HL-60/S4 treated with retinoic acid at 250 ng/mL for 4 days and 3 days (cell line): ENCODE measurements around the gene ARHGEF3.

ENCODE experiments used
- in situ Hi-C: fragments of 300-500 bp; cut with MboI; formaldehyde crosslinking; loops from 2 replicates; pipeline ENCODE4 v1.7.0; 2022; ENCODE audit warnings: low sequenced_read_pairs

ARHGEF3 gene

GRCh38 chr3:56796996-56797395, 4.8 kb downstream of the ARHGEF3 start:
- in situ Hi-C loops, result no loop called here

GRCh38 chr3:56796202-56796601, 5.5 kb downstream of the ARHGEF3 start:
- in situ Hi-C loops, result no loop called here

GRCh38 chr3:56795829-56796185, 5.9 kb downstream of the ARHGEF3 start:
- in situ Hi-C loops, result no loop called here

- in situ Hi-C loops, result no loop called here
These were observed 6.5 kb downstream of the ARHGEF3 start for GRCh38 chr3:56795097-56795828.

GRCh38 chr3:56792193-56792592, 9.6 kb downstream of the ARHGEF3 start:
- in situ Hi-C loops, result no loop called here

- in situ Hi-C loops, result no loop called here
These were observed 11.5 kb downstream of the ARHGEF3 start for GRCh38 chr3:56790016-56790821.

GRCh38 chr3:56789076-56789475, 12.7 kb downstream of the ARHGEF3 start:
- in situ Hi-C loops, result no loop called here

- in situ Hi-C loops, result no loop called here
These were observed 13.2 kb downstream of the ARHGEF3 start for GRCh38 chr3:56788521-56788920.

GRCh38 chr3:56787784-56788256, 13.9 kb downstream of the ARHGEF3 start:
- in situ Hi-C loops, result no loop called here

GRCh38 chr3:56787258-56787775, 14.4 kb downstream of the ARHGEF3 start:
- in situ Hi-C loops, result no loop called here

GRCh38 chr3:56785499-56785898, 16.2 kb downstream of the ARHGEF3 start:
- in situ Hi-C loops, result no loop called here

GRCh38 chr3:56784448-56785001, 17.2 kb downstream of the ARHGEF3 start:
- in situ Hi-C loops, result no loop called here

GRCh38 chr3:56783644-56784447, 17.9 kb downstream of the ARHGEF3 start:
- in situ Hi-C loops, result no loop called here

GRCh38 chr3:56782906-56783305, 18.8 kb downstream of the ARHGEF3 start:
- in situ Hi-C loops, result no loop called here

GRCh38 chr3:56782215-56782614, 19.5 kb downstream of the ARHGEF3 start:
- in situ Hi-C loops, result no loop called here

- in situ Hi-C loops, result no loop called here
These were observed 20.0 kb downstream of the ARHGEF3 start for GRCh38 chr3:56781762-56782161.

GRCh38 chr3:56780936-56781335, 20.8 kb downstream of the ARHGEF3 start:
- in situ Hi-C loops, result no loop called here

- in situ Hi-C loops, result no loop called here
These were observed 22.9 kb downstream of the ARHGEF3 start for GRCh38 chr3:56778893-56779292.

- in situ Hi-C loops, result no loop called here
These were observed 25.2 kb downstream of the ARHGEF3 start for GRCh38 chr3:56776556-56776950.

GRCh38 chr3:56775838-56776555, 25.8 kb downstream of the ARHGEF3 start:
- in situ Hi-C loops, result no loop called here
